Stimulated activated CD4-positive, alpha-beta T cell treated with anti-CD3 and anti-CD28 coated beads, Interleukin-4, amount 100 ng/mL, for 48 hours (primary cell): ENCODE results near the gene GPR153.
A peak's percentile ranks its signal among the peaks of the same experiment; 100 is the strongest.
"Not testable (repeated sequence)": the region's sequence is repeated elsewhere in the genome, so short reads cannot be mapped to it uniquely, and the experiment has no call there.

Experiments
- DNase-seq, 2 donors: peaks; one replicate each; pipeline ENCODE4 v3.0.0-alpha.2; 2020; ENCODE audit warnings: low read depth in 2 of 2

Gene GPR153

DNA sequence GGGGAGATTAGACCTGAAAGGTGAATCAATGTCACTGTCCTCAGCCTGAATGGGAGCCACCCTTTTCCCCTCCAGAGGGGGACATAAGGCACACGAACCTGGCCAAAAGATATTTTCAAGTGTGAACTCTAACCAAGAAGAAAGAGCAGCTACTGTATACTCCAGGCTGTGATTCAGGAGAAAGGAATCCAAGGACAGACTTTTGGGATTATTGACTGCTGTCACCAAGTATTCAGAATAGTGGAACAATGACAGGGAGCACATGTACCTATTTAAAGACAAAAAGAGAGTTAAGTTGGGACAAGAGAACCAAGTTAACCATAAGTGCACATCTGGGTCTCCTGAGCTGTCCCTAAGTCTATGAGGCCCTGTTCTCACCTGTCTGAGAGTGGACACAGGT is 27.5 kb downstream of the GPR153 start:
- no peak for DNase-seq

DNA sequence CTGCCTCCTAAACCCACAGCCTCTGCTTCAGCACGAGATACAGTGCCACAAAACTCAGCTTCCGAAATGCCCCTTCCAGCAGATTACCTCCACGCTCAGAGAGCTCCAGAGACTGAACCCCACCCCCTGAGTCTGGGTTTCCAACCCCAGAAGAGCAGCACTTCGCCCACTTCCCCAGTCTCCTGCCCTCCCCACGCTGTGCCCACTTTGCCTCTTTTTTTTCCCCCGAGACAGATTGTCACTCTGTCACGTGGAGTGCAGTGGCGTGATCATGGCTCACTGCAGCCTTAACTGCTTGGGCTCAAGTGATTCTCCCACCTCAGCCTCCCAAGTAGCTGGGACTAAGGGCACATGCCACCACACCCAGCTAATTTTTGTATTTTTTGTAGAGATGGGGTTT is 35.2 kb downstream of the GPR153 start:
- no peak for DNase-seq

DNA sequence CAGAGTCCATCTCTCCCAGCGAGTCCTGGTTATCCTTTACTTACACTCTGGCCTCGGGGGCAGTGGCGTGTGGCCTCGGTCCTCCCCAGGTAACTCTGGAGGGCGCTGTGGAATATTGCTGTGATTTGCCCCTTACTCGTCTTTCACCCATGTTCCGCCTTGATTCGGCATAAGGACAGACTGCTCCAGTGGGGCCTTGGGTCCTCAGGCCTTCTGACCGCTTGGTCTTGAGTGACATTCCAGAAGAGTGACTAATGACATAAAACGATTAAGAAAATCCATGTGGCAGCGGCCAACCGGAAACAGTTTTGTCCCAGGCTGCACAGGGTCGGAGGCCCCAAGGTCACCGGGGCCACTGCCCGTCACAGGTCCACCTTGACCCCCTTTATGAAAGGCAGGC is 36.2 kb downstream of the GPR153 start:
- no peak for DNase-seq

DNA sequence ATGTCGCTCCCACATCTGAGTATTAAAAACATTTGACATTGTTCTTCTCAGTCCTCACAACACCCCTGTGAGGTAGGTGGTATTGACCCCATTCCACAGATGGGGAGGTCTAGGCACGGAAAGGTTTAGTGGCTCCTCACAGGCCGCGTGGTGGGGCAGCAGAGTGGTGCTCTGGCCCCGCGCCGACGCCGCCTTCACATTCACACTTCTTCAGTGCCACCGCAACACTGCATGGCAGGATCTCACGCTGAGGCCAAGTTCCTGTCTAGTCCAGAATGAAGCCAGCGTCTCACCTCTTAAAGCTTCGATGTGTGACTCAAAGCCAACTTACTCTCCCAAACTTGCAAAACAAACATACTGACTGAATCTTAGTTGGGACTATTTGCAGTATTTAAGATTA is 37.3 kb downstream of the GPR153 start:
- DNase-seq: no peak

DNA sequence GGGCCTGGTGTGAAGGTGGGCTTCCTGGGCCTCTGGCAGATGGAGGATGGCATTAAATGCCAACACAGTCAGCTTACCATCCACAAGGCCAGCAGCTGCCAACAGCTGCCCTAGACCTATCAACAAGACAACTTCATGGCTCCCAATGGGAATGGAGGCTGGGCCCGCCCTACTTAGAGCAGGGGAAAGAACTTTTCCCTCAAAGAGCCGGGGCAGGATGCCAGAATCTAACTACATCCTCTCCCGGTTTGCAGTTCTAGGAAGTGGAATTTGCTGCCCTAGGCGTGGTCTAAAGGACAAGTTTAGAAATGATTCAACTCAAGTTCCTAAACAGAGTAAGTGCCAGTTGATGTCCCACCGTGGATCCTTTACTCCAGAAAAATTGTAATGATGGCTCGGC is 38.3 kb downstream of the GPR153 start:
- no peak for DNase-seq

DNA sequence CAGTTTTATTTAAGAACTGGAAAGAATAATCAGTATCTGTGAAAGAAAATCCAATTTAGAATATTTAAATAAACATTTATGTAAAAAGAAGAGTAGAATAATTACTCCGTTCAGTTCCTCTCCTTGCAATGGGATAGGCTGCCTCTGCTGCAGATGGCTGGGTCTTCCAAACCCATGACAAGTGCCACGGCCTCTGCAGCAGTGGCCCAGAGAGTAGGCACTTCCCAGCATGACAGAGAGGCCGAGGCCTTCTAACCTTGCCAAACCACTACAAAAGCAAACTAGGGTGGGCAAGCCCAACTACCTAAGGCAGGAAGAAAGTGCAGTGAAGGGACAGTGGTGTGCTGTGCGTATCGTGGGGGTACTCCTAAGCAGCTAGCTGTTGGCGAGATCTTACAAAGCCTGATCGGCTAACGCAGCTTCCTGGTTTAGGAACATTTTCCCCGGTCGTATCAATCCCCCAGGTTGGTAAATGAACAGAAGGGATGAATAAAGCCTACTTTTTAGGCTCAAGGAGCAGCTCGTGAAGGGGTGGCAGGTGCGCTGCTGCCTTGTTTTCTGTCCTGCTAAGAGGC is 39.6 kb downstream of the GPR153 start:
- no peak for DNase-seq

DNA sequence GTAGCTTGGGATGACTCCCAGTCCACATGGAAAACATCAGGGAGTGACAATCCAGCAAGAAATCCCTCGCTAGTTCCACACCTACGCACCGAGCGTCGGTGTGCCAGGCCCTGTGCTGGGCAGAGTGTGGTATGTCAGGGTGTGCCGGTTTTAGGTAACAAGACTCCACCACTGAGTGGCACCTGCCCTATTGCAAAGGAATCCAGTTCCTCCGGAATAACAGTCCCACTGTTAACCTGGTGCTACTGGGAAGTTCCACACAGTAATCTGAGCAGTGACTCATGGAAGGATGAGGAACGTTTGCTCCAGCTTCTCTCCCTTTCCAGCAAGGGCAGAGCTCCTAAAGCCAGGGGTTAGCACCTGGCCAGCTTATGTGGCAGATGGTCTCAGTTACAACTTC is 40.7 kb downstream of the GPR153 start:
- no peak for DNase-seq

DNA sequence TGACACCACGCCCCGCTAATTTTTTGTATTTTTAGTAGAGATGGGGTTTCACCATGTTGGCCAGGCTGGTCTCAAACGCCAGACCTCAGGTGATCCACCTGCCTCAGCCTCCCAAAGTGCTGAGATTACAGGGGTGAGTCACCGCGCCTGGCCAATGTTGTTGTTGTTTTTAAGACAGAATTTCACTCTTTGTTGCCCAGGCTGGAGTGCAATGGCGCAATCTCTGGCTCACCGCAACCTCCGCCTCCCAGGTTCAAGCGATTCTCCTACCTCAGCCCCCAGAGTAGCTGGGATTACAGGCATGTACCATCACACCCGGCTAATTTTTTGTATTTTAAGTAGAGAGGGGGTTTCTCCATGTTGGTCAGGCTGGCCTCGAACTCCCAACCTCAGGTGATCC is 41.3 kb downstream of the GPR153 start:
- not testable (repeated sequence) for DNase-seq

DNA sequence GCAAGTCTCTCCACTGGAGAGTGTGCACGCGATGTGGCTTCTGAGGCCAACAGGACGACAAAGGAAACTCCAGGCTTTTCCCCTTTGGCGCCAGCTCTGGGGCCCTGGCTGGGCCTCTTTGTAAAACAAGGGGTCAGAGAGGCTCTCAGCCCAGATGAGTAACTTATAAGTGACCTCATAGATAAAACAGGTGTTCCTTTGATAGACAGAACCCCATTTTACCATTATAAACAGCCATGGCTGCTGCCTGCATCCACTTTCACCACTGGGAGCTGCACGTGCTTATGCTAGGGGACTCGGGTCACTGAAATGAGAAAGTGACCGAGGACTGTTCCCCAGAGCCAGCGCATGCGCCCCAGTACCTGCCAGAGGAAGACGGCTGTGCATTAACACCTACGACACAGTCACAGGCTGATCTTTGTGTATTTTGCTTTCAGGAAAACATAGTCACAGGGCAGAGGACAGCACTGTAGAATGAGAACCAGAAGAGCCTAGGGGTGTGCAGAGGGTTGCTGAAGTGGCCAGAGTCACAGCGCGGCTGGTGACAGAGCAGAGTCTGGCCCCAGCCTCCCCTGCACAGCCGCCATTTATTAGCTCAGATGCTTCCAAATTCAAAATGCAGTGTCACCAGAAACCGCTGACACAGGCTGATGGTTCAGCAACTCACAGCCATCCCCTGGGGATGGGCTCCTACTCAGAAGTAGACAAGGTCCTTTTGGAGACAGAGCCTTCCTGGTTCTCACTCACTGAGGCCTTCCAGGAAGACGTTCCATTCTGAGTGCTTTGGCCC is 42.3 kb downstream of the GPR153 start:
- DNase-seq: no peak

DNA sequence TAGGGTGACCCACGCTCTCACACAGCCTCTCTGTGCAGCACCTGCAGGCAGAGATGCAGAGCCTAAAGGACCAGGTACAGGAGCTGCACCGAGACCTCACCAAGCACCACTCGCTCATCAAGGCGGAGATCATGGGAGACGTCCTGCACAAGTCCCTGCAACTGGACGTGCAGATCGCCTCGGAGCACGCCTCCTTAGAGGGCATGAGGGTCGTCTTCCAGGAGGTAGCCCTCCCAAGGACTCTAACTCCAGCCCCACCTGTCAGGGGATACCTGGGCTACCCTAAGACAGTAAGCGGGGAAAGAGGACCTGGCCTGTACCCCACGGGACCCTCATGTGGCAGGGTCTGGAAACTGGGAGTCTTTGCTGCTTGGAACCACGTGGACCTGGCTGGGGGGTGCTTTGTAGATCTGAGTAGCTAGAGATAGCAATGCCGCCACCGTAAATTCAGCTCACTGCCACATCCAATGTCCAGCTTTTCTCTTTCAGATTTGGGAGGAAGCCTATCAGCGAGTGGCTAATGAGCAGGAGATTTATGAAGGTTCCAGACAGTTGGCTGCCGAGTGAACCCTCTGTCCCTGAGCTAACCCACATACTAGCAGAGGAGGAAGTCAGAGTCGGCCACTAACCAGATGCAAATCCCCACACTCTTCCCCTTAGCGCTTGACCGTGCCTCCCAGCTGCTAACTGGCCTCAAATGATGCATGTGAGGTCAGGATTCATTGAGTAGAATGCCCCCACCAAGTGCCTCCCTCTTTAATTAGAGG is 48.5 kb downstream of the GPR153 start:
- DNase-seq: no peak

DNA sequence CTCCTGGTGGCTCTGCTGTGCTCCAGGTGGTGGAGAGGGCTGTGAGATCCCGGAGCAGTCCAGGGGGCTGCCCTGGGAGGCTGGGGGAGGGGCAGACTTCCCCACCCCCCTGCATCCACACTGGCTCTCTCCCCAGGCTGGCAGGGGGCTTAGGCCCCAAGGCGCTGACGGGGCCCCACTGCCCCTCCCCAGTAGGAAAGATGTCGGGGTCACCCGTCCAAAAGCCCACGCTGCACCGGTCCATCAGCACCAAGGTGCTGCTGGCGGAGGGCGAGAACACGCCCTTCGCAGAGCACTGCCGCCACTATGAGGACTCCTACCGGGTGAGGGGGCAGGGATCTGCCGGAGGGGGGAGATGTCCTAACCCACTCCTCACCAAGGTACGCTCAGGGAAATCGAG is 49.2 kb downstream of the GPR153 start:
- DNase-seq: no peak

DNA sequence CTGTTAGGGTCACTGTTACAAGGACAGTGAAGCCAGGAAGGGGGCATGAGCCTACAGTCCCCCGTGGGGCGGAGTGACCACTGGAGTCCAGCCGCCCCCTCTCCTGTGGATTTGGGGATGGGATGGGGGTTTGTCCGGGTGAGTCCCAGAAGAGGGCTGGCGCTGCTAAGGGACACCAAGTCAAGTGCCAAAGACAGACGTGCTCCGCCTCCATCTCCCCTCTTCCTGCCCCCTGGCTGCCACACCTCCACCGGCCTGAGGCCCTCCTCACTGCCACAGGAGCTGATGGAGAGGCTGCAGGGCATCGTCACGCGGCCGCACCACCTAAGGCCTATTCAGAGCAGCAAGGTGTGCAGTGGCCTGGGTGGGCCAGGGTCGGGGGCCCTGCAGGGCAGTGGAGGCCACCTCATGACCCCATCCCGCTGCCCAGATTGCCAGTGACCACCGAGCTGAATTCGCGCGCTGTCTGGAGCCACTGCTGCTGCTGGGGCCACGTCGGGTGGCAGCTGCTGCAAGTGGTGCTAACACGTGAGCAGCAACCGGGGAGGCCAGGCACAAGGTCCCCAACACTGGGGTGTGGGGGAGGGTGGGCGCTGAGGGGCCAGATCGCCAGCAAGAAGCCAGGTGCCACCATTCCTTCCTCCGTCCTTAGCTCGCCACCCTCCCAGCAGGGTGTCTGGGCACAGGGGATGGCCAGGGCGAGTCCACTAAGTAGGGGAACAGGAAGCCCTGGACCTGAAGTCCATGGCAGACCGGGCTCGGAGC is 50.1 kb downstream of the GPR153 start:
- DNase-seq: no peak

DNA sequence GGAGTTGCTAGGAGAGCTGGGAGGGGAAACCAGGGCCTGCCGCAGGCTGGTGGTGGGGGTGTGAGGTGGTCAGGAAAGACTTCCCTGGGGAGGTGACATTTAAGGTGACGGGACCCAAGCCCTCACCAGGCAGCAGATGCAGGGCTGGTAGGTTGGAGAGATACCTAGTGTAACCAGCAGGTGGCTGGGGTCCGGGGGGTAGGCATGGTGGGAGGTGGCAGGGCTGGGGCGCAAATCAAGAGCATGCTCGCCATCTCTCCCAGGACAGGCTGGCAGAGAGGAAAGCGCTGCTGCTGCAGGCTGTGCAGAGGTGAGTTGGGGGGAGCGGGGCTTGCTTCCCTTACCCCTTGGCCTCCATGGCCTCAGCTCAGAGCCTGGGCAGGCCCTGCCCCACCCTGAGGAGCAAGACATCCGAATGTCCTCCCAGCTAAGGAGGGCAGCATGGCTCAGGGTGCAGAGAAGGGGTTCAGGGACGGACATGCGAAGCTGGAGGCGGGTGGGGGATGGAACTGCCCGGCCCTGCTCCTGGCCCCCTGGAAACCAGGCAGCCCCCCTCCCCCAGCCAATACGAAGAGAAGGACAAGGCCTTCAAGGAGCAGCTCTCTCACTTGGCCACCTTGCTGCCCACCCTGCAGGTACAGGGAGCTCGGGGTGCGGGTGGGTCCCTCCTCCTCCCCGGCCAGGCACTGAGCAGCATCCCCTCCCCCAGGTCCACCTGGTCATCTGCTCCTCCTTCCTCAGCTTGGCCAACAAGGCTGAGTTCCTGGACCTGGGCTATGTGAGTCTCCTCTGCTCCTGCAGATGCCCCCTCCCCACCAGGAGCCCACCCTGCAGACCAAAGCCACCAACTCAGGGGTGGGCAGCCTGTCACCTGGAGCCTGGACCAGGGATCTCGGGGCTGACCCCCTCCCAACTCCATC is 51.0 kb downstream of the GPR153 start:
- DNase-seq: no peak

DNA sequence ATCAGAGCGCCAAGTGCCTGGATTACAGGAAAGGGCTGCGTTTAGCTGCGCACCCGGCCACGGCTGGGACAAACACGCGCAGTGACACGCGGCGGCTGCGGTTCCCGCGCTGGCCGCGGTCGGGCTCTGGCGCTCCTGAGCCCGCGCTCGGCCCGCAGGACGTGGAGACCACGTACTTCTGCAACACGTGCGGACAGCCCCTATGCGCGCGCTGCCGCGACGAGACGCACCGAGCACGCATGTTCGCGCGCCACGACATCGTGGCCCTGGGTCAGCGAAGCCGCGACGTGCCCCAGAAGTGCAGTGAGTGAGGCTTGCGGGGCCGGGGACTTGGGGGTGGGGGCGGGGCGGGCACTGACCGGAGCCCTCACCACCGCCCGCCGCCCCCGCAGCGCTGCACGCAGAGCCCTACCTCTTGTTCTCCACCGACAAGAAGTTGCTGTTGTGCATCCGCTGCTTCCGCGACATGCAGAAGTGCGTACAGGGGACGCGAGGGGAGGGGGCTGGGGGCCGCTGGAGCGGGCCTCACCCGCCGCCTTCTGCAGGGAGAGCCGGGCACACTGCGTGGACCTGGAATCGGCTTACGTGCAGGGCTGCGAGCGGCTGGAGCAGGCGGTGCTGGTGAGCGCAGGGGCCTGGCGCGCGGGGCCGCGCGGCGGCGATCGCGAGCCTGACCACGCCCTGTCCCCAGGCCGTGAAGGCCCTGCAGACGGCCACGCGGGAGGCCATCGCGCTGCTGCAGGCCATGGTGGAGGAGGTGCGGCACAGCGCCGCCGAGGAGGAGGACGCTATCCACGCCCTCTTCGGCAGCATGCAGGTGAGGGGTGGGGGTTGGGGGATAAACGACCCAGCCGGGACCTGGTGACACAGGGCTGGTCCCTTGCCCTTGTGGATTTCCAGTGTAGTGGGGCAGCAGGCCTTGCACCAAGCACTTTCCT is 51.9 kb downstream of the GPR153 start:
- no peak for DNase-seq

DNA sequence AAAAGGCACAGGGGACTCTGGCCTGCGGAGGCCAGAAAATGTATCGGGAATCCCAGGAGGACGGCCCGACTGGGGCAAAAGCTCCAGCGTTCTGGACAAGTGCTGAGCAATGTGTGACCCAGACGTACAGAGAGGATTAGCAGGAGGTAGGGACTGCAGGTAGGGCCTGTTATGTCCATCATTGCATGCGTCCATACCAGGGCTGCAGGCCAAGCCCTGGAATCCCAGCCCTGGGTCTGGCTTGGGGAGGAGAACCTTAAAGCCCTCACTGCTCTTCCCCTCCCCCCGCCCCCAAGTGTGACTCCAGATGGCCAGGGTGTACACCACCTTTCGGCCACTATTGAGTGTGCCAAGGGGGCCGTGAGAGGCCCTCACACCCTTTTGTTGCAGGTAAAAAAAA is 53.0 kb downstream of the GPR153 start:
- no peak for DNase-seq

DNA sequence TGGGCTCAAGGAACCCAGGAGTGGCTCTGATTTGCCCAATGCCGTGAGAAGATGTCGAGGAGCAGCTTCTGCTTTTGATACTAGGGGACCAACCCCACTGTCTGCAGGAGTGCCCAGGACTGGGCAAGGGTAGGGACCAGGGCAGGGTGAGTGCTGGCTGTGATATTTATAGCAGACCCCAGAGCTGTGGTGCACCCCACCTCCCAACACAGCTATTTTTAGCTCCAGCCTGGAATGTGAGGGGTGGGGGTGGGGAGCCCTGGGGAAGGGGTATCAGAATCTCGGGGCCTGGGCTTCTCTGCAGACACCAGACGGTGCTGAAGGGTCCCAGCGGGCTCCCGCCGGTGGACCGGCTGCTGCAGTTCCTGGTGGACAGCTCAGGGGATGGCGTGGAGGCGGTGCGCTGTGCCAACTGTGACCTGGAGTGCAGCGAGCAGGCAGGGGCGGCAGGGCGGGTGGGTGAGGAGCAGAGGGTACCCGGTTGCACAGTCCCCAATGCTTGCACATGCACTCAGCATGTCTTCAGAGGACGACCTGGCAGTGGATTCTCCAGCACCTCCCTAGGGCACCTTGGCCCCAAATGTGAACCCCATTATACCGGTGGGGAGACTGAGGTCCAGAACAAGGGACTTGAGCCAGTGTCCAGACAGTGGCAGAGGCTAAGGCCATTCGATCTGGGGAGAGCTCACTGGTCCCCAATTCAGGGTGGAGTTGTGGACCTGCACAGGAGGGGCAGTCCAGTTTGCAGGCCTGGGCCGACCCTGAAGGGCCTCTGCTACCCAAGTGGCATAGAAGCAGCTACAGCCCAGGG is 53.6 kb downstream of the GPR153 start:
- DNase-seq: no peak

DNA sequence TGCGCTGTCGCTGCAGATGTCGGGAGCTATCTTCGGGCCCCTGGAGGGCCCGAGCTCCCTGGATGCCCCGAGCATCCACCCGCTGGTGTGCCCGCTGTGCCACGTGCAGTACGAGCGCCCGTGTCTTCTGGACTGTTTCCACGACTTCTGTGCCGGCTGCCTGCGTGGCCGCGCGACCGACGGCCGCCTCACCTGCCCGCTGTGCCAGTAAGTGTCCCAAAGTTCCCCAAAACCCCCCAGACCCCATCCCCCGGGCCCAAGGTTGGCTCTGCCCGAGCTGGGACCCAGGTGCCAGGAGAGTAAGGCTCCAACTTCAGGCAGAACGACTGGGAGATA is 54.4 kb downstream of the GPR153 start:
- DNase-seq: no peak

DNA sequence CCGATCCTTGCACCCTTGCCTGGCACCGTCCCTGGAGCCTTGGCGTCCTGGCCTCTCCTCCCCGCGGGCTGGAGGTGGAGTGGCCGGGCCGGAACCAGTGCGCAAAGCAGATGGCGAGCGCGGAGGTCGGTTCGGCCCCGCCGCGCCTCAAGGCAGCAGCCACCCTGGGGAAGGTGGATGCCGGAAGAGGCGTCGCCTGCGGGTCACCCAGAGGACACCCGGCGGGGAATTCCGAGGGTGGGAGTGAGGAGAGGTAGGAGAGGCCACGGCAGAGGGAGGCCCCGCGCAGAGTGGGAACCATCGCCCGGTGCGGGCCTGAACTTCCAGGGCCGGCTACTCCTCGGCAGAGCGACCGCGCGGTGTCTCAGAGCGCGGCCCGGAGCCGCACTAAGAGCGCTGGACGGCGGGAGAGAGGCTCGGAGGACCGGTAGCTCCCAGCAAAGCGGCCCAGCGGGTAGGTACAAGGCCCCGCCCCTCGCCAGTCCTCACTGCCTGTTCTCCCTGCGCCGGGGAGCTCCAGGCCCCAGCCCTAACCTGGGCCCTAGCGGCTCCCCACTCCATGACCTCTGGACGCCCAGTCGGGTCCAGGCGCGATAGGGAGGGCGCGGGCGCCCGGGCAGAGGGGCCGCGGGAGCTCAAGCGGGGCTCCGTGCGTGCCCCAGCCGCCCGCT is 54.9 kb downstream of the GPR153 start, which contains the start of gene RNF207:
Gene RNF207 (plus strand): TSS at position 271 of the 671 bp plus-strand sequence. CDS start 417 bp downstream, outside the sequence.
- peak; percentile 57 to 79 for DNase-seq

DNA sequence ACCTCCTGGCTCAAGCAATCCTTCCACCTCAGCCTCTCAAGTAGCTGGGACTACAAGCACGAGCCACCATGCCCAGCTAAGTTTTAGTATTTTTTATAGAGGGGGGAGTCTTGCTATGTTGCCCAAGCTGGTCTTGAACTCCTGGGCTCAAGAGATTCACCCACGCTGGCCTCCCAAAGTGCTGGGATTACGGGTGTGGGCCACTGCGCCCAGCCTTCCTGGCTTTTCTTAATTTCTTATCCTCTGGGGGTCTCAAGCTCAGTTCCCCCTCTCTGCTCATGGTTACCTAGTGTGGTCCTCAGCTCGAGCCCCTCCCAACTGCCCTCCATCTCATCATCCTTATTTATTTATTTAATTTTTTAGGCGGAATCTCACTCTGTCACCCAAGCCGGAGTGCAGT is 58.6 kb downstream of the GPR153 start:
- DNase-seq: no peak
